SK-N-SH treated with all-trans-retinoic acid at 6 μM for 48 hours (cell line): Measurements from ENCODE around the gene YAF2.

Experiments
- ATAC-seq: fragments of 200-7000 bp; cut with Tn5 transposase; 3 replicates; pipeline ENCODE4 v1.9.1; 2020; ENCODE audit warnings: mild to moderate bottlenecking, moderate library complexity
- ARNTL ChIP-seq: fragments of 450-650 bp; formaldehyde crosslinking; IDR thresholded peaks from 2 replicates; pipeline ENCODE4 v1.5.0; 2020; ENCODE audit warnings: low read depth, mild to moderate bottlenecking, moderate library complexity, borderline replicate concordance
- BACH2 ChIP-seq: fragments of 250-450 bp; sonication (Bioruptor Pico); IDR thresholded peaks from 2 replicates; pipeline ENCODE4 v1.9.0; 2021; ENCODE audit warnings: mild to moderate bottlenecking, borderline replicate concordance
- CSDC2 ChIP-seq: fragments of 250-450 bp; sonication (Bioruptor Pico); IDR thresholded peaks from 2 replicates; pipeline ENCODE4 v1.5.0; 2020; ENCODE audit warnings: mild to moderate bottlenecking, moderate library complexity
- ESRRG ChIP-seq: fragments of 250-450 bp; sonication (Bioruptor Pico); IDR thresholded peaks from 2 replicates; pipeline ENCODE4 v1.6.1; 2021; ENCODE audit warnings: mild to moderate bottlenecking
- GLIS3 ChIP-seq: fragments of 250-450 bp; sonication (Bioruptor Pico); IDR thresholded peaks from 2 replicates; pipeline ENCODE4 v1.5.0; 2020; ENCODE audit warnings: mild to moderate bottlenecking, moderate library complexity
- ISL1 ChIP-seq: fragments of 250-450 bp; sonication (Bioruptor Pico); IDR thresholded peaks from 2 replicates; pipeline ENCODE4 v2.1.2; 2022; ENCODE audit warnings: mild to moderate bottlenecking, moderate library complexity
- OSR1 ChIP-seq: fragments of 250-450 bp; sonication (Bioruptor Pico); IDR thresholded peaks from 2 replicates; pipeline ENCODE4 v1.8.0; 2022; ENCODE audit warnings: moderate library complexity, mild to moderate bottlenecking, inconsistent platforms
- POU6F1 ChIP-seq: fragments of 250-450 bp; sonication (Bioruptor Pico); IDR thresholded peaks from 2 replicates; pipeline ENCODE4 v1.8.0; 2021; ENCODE audit warnings: low read depth, mild to moderate bottlenecking, moderate library complexity, borderline replicate concordance
- PPARA ChIP-seq: fragments of 250-450 bp; sonication (Bioruptor Pico); IDR thresholded peaks from 2 replicates; pipeline ENCODE4 v1.5.0; 2020; ENCODE audit warnings: mild to moderate bottlenecking, borderline replicate concordance
- RARB ChIP-seq: fragments of 250-450 bp; sonication (Bioruptor Pico); IDR thresholded peaks from 2 replicates; pipeline ENCODE4 v1.8.0; 2021; ENCODE audit warnings: mild to moderate bottlenecking, moderate library complexity
- SNAI2 ChIP-seq: fragments of 250-450 bp; sonication (Bioruptor Pico); IDR thresholded peaks from 2 replicates; pipeline ENCODE4 v1.5.0; 2020; ENCODE audit warnings: mild to moderate bottlenecking, moderate library complexity
- TCF4 ChIP-seq: fragments of 250-450 bp; sonication (Bioruptor Pico); IDR thresholded peaks from 2 replicates; pipeline ENCODE4 v1.8.0; 2021; ENCODE audit warnings: mild to moderate bottlenecking, moderate library complexity, borderline replicate concordance
- TOX ChIP-seq: fragments of 250-450 bp; sonication (Bioruptor Pico); IDR thresholded peaks from 2 replicates; pipeline ENCODE4 v1.8.0; 2021; ENCODE audit warnings: mild to moderate bottlenecking, moderate library complexity, borderline replicate concordance
- TSHZ2 ChIP-seq: fragments of 250-450 bp; sonication (Bioruptor Pico); IDR thresholded peaks from 2 replicates; pipeline ENCODE4 v1.5.0; 2020; ENCODE audit warnings: mild to moderate bottlenecking, moderate library complexity
- ZC3H10 ChIP-seq: fragments of 250-450 bp; sonication (Bioruptor Pico); IDR thresholded peaks from 2 replicates; pipeline ENCODE4 v1.5.1; 2021; ENCODE audit warnings: mild to moderate bottlenecking, moderate library complexity
- ZFP3 ChIP-seq: fragments of 250-450 bp; sonication (Bioruptor Pico); IDR thresholded peaks from 2 replicates; pipeline ENCODE4 v1.5.0; 2020; ENCODE audit warnings: mild to moderate bottlenecking, moderate library complexity
- ZFP30 ChIP-seq: fragments of 450-650 bp; formaldehyde crosslinking; IDR thresholded peaks from 2 replicates; pipeline ENCODE4 v1.5.0; 2022; ENCODE audit warnings: mild to moderate bottlenecking, moderate library complexity
- ZNF565 ChIP-seq: fragments of 450-650 bp; formaldehyde crosslinking; conservative IDR thresholded peaks from 2 replicates; pipeline ENCODE4 v1.5.0; 2020; ENCODE audit warnings: low read depth, mild to moderate bottlenecking, moderate library complexity
- ZNF70 ChIP-seq: fragments of 450-650 bp; formaldehyde crosslinking; IDR thresholded peaks from 2 replicates; pipeline ENCODE4 v1.5.0; 2020; ENCODE audit warnings: mild to moderate bottlenecking, moderate library complexity
- ZNF8 ChIP-seq: fragments of 450-650 bp; formaldehyde crosslinking; IDR thresholded peaks from 2 replicates; pipeline ENCODE4 v1.5.0; 2020; ENCODE audit warnings: mild to moderate bottlenecking, moderate library complexity
- TF ChIP-seq, protein P1 (sequence below): fragments of 250-450 bp; sonication (Bioruptor Pico); IDR thresholded peaks from 2 replicates; pipeline ENCODE4 v1.8.0; 2020; ENCODE audit warnings: mild to moderate bottlenecking, moderate library complexity, borderline replicate concordance
- TF ChIP-seq, protein P2 (sequence below): fragments of 250-450 bp; sonication (Bioruptor Pico); IDR thresholded peaks from 2 replicates; pipeline ENCODE4 v1.5.1; 2020; ENCODE audit warnings: low read depth, mild to moderate bottlenecking, moderate library complexity

YAF2 gene

DNA sequence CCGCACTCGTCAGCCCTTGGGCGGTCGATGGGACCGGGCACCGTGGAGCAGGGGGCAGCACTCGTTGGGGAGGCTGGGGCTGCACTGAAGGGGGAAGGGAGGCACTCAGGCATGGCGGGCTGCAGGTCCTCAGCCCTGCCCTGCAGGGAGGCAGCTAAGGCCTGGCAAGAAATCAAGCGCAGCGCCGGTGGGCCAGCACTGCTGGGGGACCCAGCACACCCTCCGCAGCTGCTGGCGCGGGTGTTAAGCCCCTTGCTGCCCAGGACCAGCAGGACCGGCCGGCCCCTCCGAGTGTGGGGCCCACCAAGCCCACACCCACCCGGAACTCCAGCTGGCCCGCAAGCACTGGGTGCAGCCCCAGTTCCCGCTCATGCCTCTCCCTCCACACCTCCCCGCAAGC, 35.7 kb upstream of the YAF2 start:
- ATAC-seq: no peak
- TF ChIP-seq ZNF565 (CRISPR knock-in tag) (no peak), OSR1 (no peak), TOX (CRISPR knock-in tag) (no peak), BACH2 (CRISPR knock-in tag) (no peak), TSHZ2 (CRISPR knock-in tag) (no peak), ISL1 (CRISPR knock-in tag) (no peak), ZNF8 (CRISPR knock-in tag) (no peak), ESRRG (CRISPR knock-in tag) (no peak), ZC3H10 (CRISPR knock-in tag) (no peak), ARNTL (CRISPR knock-in tag) (no peak), POU6F1 (CRISPR knock-in tag) (no peak), ZFP3 (CRISPR knock-in tag) (no peak), RARB (CRISPR knock-in tag) (no peak), CSDC2 (CRISPR knock-in tag) (no peak), ZNF70 (CRISPR knock-in tag) (no peak)
- TF ChIP-seq, protein P1, sequence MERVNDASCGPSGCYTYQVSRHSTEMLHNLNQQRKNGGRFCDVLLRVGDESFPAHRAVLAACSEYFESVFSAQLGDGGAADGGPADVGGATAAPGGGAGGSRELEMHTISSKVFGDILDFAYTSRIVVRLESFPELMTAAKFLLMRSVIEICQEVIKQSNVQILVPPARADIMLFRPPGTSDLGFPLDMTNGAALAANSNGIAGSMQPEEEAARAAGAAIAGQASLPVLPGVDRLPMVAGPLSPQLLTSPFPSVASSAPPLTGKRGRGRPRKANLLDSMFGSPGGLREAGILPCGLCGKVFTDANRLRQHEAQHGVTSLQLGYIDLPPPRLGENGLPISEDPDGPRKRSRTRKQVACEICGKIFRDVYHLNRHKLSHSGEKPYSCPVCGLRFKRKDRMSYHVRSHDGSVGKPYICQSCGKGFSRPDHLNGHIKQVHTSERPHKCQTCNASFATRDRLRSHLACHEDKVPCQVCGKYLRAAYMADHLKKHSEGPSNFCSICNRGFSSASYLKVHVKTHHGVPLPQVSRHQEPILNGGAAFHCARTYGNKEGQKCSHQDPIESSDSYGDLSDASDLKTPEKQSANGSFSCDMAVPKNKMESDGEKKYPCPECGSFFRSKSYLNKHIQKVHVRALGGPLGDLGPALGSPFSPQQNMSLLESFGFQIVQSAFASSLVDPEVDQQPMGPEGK: no peak

GRCh38 chr12:42270596-42270995, 32.5 kb upstream of the YAF2 start:
- TF ChIP-seq SNAI2 (CRISPR knock-in tag) (no peak), PPARA (CRISPR knock-in tag) (no peak), GLIS3 (no peak), ZFP30 (no peak), ESRRG (CRISPR knock-in tag) (no peak), ZNF70 (CRISPR knock-in tag) (no peak), TCF4 (CRISPR knock-in tag) (no peak), CSDC2 (CRISPR knock-in tag) (no peak), ZNF8 (CRISPR knock-in tag) (no peak)
- TF ChIP-seq, protein P2, sequence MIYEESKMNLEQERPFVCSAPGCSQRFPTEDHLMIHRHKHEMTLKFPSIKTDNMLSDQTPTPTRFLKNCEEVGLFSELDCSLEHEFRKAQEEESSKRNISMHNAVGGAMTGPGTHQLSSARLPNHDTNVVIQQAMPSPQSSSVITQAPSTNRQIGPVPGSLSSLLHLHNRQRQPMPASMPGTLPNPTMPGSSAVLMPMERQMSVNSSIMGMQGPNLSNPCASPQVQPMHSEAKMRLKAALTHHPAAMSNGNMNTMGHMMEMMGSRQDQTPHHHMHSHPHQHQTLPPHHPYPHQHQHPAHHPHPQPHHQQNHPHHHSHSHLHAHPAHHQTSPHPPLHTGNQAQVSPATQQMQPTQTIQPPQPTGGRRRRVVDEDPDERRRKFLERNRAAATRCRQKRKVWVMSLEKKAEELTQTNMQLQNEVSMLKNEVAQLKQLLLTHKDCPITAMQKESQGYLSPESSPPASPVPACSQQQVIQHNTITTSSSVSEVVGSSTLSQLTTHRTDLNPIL: no peak
- TF ChIP-seq, protein P1: no peak
- TF ChIP-seq, all 23 proteins: peak for 0
- no peak for ATAC-seq
